GM12891 (cell line): ENCODE data around the gene SERPINE1.

Source experiments
- DNase-seq: peaks from one replicate; pipeline ENCODE4 v3.0.0; 2011; ENCODE audit warnings: low spot score; ENCODE audit not compliant: insufficient read length
- FAIRE-seq: peaks from 2 replicates; lab custom pipeline; 2011; peaks lifted over from hg19 to GRCh38; lab: Jason Lieb, UNC
- PAX5 ChIP-seq: IDR thresholded peaks from 2 replicates; pipeline ENCODE4 v1.6.1; 2011; ENCODE audit warnings: low read length, moderate library complexity, mild to moderate bottlenecking; ENCODE audit not compliant: insufficient read depth, severe bottlenecking
- POLR2A ChIP-seq: IDR thresholded peaks from 2 replicates; pipeline ENCODE4 v1.6.1; 2011; ENCODE audit warnings: low read depth, low read length, control low read depth
- POLR2AphosphoS5 ChIP-seq: IDR thresholded peaks from 2 replicates; pipeline ENCODE4 v1.6.1; 2011; ENCODE audit warnings: low read depth, low read length, control low read depth
- POU2F2 ChIP-seq: IDR thresholded peaks from 2 replicates; pipeline ENCODE4 v1.6.1; 2011; ENCODE audit warnings: low read depth, mild to moderate bottlenecking, control low read depth, low read length, moderate library complexity
- SPI1 ChIP-seq: IDR thresholded peaks from 2 replicates; pipeline ENCODE4 v1.6.1; 2011; ENCODE audit warnings: low read depth, low read length, control low read depth
- TAF1 ChIP-seq: IDR thresholded peaks from 2 replicates; pipeline ENCODE4 v1.6.1; 2011; ENCODE audit warnings: low read depth, low read length, control low read depth

Gene SERPINE1

DNA sequence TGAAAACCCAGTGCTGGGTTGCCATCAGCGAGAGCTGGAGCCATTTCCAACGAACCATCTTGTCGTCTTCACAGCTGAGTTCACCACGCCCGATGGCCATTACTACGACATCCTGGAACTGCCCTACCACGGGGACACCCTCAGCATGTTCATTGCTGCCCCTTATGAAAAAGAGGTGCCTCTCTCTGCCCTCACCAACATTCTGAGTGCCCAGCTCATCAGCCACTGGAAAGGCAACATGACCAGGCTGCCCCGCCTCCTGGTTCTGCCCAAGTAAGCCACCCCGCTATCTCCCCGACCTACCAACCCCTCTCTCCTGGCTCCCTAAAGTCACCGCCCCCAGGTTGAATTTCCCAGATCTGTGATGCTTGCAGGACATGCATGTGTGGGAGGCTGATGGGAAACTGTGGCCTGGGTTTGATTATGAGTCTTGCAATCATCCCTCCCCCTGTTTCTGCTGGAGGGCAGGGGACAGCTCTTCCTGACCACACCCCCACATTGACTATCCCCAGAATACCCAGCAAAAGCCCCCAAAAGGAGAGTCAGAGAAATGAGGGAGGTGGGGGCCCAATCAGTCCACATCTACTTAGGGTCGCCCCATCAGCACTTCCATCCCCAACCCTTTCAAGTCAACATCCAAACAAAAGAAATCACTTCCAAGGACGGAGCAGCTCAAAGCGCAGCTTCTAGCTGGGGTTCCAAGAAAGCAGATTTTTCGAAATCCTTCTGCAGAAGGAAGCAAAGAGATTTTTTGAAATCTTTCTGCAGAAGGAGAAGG is 6.9 kb downstream of the SERPINE1 start:
- DNase-seq, result no peak
- FAIRE-seq, result no peak
- TF ChIP-seq SPI1, result no peak
- no peak for TF ChIP-seq TAF1

DNA sequence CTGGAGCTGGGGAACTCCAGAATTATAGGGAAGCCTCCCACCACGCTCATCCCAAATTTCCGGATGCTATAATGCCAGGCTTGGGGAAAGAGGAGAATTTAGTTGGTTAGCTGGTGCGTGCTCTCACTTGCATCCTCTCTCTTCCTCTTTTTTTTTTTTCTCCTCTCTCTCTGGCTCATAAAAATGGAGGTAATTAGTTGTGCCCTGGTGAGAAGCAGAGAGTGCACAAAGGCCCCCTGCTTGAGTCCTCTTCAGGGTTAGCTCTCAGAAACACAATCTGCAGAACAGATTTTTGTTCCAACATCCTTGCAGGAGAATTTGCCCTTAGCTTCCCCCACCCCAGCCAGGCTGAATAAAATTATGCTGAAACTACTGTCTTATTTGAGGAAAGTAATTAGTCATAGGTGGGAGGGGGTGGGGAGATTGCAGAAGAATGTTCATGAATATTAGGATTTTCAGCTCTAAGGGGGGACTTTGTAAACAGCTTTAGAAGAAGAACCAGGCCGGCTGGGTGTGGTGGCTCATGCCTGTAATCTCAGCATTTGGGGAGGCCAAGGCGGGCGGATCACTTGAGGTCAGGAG is 7.6 kb downstream of the SERPINE1 start:
- no peak for DNase-seq
- TF ChIP-seq TAF1 (no peak), SPI1 (peak; percentile 69)
- FAIRE-seq, result no peak

DNA sequence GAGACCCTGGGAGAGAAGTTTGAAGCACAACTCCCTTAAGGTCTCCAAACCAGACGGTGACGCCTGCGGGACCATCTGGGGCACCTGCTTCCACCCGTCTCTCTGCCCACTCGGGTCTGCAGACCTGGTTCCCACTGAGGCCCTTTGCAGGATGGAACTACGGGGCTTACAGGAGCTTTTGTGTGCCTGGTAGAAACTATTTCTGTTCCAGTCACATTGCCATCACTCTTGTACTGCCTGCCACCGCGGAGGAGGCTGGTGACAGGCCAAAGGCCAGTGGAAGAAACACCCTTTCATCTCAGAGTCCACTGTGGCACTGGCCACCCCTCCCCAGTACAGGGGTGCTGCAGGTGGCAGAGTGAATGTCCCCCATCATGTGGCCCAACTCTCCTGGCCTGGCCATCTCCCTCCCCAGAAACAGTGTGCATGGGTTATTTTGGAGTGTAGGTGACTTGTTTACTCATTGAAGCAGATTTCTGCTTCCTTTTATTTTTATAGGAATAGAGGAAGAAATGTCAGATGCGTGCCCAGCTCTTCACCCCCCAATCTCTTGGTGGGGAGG is 10.8 kb downstream of the SERPINE1 start:
- no peak for FAIRE-seq
- DNase-seq, result no peak
- TF ChIP-seq POLR2A (no peak), POLR2AphosphoS5 (no peak), TAF1 (no peak), PAX5 (no peak), POU2F2 (no peak), SPI1 (no peak)

DNA sequence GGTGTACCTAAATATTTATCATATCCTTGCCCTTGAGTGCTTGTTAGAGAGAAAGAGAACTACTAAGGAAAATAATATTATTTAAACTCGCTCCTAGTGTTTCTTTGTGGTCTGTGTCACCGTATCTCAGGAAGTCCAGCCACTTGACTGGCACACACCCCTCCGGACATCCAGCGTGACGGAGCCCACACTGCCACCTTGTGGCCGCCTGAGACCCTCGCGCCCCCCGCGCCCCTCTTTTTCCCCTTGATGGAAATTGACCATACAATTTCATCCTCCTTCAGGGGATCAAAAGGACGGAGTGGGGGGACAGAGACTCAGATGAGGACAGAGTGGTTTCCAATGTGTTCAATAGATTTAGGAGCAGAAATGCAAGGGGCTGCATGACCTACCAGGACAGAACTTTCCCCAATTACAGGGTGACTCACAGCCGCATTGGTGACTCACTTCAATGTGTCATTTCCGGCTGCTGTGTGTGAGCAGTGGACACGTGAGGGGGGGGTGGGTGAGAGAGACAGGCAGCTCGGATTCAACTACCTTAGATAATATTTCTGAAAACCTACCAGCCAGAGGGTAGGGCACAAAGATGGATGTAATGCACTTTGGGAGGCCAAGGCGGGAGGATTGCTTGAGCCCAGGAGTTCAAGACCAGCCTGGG is 11.4 kb downstream of the SERPINE1 start:
- DNase-seq (peak; percentile 56), FAIRE-seq (peak; percentile 85)
- TF ChIP-seq PAX5, result no peak
- no peak for TF ChIP-seq TAF1
- TF ChIP-seq POLR2A, result peak; percentile 40
- TF ChIP-seq SPI1, result no peak
- TF ChIP-seq POU2F2, result 0 out of 2 replicates have a peak, but pooled peaks have one; percentile 47
- peak; percentile 54; the same call in 1 of the 2 replicates for TF ChIP-seq POLR2AphosphoS5

DNA sequence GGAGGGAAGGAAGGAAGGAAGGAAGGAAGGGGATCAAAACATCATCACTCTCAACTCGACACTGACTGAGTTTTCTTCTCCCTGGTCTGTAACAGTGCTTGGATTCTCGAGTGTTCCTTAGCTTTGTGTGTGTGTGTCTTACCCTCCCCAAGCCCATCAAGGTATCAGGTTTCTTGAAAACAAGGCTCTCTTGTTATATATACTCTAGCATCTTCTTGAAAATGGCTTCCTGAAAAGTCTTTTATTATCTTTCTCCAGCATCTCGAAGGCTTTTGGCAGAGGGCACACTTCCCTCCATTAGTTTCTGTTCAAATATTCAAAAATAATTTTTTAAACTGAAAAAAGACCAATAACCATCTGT is 13.4 kb downstream of the SERPINE1 start:
- no peak for FAIRE-seq
- no peak for TF ChIP-seq PAX5
- no peak for TF ChIP-seq SPI1
- TF ChIP-seq POLR2AphosphoS5, result no peak
- TF ChIP-seq POU2F2, result no peak
- TF ChIP-seq POLR2A, result no peak
- no peak for TF ChIP-seq TAF1
- no peak for DNase-seq

DNA sequence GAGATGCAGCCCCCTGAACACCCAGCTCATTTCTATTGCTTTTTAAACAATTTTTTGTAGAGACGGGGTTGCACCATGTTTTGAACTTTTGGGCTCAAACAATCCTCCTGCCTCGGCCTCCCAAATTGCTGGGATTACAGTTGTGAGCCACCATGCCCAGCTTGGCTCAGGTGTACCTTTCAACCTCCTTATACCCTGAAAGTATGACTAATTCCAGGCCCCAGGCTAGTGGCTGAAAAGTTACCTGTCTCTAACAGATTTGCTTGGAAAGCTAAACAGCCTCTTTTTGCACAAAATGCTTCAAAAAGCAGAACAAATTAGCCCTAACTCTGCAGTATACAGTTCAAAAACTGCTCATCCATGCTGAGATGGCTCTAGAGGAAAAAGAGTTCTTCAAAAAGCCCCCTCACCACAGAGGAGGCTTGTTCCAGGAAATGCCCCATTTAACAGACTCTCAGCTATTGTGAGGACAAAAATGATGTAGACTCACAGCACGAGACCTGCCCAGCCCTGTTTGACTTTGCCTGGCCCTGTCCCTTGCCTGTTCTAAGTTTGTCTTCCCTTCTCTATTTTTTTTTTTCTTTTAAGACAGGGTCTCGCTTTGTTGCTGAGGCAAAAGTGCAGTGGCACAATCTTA is 14.0 kb downstream of the SERPINE1 start:
- FAIRE-seq, result no peak
- TF ChIP-seq POLR2A (no peak), POU2F2 (no peak), TAF1 (no peak), POLR2AphosphoS5 (no peak), SPI1 (no peak), PAX5 (no peak)
- DNase-seq, result no peak

DNA sequence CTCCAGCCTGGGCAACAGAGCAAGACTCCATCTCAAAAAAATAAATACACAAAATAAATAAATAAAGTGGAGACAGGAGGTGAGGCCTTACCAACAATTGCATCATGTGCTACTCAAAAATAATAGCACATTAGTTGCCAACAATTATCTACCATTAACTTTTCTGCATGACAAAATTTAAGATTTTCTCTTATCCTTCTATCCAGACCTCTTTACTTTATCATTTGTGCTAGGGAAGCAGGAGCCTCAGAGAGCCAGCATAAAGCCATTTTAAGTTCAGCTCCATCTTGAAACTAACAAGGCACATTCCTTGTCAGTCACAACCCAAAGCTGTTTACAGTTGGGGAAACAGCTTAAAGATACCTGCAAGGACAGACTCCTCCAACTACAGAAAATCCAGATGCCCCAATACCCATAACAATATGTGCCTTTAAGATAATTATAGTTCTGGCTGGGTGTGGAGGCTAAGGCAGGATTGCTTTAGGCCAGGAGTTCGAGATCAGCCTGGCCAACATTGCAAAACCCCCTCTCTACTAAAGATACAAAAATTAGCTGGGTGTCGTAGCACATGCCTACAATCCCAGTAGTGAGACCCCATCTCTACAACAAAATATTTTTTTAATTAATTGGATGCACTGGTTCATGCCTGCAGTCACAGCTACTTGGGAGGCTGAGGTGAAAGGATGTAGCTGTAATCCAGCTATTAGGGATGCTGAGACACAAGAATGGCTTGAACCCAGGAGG is 25.2 kb downstream of the SERPINE1 start:
- DNase-seq (no peak), FAIRE-seq (no peak)
- TF ChIP-seq SPI1 (no peak), PAX5 (no peak), POLR2AphosphoS5 (no peak), POU2F2 (no peak), POLR2A (no peak), TAF1 (no peak)

DNA sequence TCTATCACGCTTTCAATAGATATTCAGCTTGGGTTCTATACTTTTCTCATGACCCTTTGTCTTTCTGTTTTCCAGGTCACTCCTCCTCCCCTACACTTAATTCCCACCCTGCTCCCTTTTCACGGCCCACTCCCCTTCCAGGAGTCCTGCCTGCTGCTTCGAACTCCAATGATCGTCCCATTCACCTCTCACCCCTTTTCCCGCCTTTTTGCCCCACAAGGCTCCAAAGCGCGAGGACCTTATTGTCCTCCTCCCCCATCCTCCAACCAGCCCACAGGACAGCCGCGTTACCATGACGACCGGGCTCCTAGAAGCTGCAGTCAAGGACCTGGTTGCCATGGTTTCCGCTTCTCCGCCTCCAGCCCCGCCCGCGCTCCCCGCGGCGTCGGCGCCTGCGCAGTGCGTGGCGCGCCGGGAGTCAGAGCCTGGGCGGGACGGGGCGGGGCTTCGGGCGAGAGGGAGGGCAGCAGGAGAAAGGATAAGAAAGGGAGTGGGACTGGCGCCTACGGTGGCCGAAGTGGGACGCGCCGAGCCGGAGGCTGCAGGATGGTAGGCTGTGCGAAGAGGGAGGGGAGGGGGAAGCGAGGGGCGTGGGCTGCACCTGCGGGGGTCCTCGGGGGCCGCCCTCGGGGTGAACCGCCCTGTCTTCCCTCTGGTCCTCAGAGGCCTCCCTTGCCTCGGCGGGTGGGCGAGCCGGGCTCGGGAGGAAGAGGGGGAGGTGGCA is 27.2 kb downstream of the SERPINE1 start, which contains the start of gene AP1S1:
Gene AP1S1, plus strand, starts transcription at position 508 of the 724 bp plus-strand sequence. Its CDS starts 39 bp downstream, at position 547.
- TF ChIP-seq SPI1 (no peak), PAX5 (no peak), POU2F2 (no peak), POLR2A (no peak), TAF1 (no peak), POLR2AphosphoS5 (no peak)
- peak; percentile 98 for DNase-seq
- FAIRE-seq, result peak; percentile 94
